Measurements from ENCODE around the gene CEBPE. TPM values are rescaled to one million over a fixed set of nuclear protein-coding genes. Genes with fewer than 3 reads are reported as not detected.

CEBPE gene
- 0.09 TPM in 1 of 2 replicates, not detected in the other for total RNA-seq

- intact Hi-C loops (cut with micrococcal nuclease) = no loop called here
These were observed at the start of gene CEBPE for GRCh38 chr14:23118506-23119362. Gene CEBPE, minus strand, starts transcription at chr14:23119255. Its CDS starts 164 bp downstream, at chr14:23119091.

- intact Hi-C loops (cut with micrococcal nuclease) = no loop called here
These were observed 49.2 kb upstream of the CEBPE start for GRCh38 chr14:23168246-23168645.

- intact Hi-C loops (cut with micrococcal nuclease) = no loop called here
These were observed 48.2 kb upstream of the CEBPE start for GRCh38 chr14:23167116-23167847.

- intact Hi-C loops (cut with micrococcal nuclease) = no loop called here
These were observed 45.9 kb upstream of the CEBPE start for GRCh38 chr14:23164949-23165348.

- intact Hi-C loops (cut with micrococcal nuclease) = no loop called here
These were observed 45.2 kb upstream of the CEBPE start for GRCh38 chr14:23164250-23164649.

DNA sequence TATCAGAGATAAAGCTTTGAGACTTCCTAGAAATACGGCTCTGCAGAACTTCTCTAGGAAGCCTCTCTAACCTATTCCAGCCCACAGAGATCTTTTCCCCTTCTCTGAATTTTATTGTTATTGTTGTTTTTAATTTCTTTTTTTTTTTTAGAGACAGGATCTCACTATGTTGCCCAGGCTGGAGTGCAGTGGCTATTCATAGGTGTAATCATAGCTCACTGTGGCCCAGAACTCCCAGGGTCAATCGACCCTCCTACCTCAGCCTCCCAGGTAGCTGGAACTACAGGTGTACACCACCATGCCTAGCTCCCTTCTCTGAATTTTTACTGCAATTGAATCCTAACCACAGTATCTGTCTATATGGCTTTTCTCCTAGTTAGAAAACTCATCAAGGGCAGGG is 44.8 kb upstream of the CEBPE start:
- intact Hi-C loops (cut with micrococcal nuclease) = no loop called here

GRCh38 chr14:23162800-23163199 is 43.7 kb upstream of the CEBPE start:
- intact Hi-C loops (cut with micrococcal nuclease) = no loop called here

GRCh38 chr14:23162005-23162404 is 43.0 kb upstream of the CEBPE start:
- intact Hi-C loops (cut with micrococcal nuclease) = no loop called here

GRCh38 chr14:23160924-23161522 is 42.0 kb upstream of the CEBPE start:
- intact Hi-C loops (cut with micrococcal nuclease) = no loop called here

GRCh38 chr14:23159532-23159931 is 40.5 kb upstream of the CEBPE start:
- intact Hi-C loops (cut with micrococcal nuclease) = no loop called here

GRCh38 chr14:23158779-23159178 is 39.7 kb upstream of the CEBPE start:
- intact Hi-C loops (cut with micrococcal nuclease) = no loop called here

DNA sequence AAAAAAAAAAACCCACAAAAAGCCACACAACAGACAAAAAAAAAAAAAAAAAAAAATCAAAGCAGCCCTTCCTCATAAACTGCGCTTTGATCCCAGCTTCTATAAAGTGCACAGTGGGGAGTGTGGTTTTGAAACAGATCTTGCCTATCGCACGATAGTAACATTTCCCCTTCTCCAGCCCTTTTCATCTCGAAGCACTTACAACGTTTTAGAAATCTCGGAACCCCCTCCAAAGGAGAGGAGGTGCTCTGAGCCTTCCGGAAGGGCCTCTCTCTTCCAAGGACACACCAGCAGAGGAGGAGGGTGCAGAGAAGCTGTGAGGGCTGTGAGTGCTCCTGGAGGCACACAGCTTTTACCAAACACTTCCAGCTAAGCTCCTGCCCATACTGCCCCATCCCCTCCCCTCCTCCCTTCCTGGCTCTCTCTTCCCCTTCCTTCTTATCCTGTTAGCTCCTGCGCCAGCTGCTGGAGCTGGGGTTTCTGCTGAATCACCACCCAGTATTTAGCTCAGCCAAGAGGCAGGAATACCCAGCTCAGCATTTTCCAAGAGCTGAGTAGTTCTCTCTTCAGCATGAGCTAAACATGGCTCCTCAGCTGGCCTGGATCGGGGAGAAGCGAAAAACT is 36.0 kb upstream of the CEBPE start:
- intact Hi-C loops (cut with micrococcal nuclease) = no loop called here

DNA sequence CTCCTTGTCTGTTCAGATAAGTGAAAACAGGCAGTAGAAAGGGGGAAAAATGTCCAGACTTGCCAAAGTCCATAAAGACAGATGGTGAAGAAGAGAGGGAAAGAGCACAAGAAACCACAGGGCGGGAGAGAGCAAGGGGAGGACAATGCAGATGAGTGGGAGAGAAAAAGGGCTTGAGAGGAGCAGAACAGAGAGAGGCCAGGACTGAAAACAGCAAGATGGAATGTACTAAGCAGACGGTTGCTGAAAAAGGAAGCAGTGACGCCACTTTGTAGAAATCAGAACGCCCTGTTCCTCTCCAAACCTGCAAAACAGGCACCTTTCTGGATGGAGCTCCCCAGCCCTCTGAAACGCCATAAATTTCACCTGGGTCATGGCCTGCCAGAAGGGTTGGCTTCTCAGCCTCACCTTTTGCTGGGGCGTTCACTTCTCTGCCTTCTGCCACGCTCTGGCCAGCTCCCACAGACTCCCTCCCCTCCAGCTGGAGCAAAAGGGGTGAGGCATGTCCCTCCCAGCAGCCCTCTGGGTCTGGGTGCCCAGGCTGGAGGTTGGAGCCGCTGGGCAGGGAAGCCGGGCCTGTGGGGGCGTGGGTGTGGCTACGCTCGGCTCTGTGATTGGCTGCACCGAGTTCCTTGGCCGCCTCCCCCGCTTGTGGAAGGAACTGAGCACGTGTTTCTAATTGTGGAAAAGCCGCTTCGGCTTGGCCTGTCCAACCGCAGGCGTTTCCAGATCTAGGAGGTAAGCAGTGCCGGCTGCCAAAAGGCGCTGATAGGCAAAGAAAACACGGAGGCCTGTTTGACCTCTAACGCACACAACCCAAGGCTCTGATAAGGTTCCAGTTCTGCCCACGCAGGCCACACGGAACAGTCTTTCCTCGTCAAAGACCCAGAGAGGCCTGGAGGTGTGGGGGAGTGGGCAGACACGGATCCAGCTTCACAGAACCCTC is 35.1 kb upstream of the CEBPE start:
- intact Hi-C loops (cut with micrococcal nuclease) = no loop called here

- intact Hi-C loops (cut with micrococcal nuclease) = no loop called here
These were observed 32.3 kb upstream of the CEBPE start for GRCh38 chr14:23151342-23151741.

DNA sequence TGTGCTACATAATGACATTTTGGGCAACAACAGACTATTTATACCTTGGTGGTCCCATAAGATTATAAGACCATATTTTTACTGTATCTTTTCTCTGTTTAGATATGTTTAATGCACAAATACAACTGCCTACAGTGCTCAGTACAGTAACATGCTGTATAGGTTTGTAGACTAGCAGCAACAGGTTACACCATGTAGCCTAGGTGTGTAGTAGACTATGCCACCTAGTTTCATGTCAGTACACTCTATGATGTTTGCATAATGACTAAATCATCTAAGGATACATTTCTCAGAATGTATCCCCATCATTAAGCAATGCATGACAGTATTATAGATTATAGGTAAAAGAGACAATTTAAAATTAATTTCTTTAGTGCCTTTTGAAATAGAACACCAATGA is 30.7 kb upstream of the CEBPE start:
- intact Hi-C loops (cut with micrococcal nuclease) = no loop called here

GRCh38 chr14:23148591-23149249 is 29.7 kb upstream of the CEBPE start:
- intact Hi-C loops (cut with micrococcal nuclease) = no loop called here

DNA sequence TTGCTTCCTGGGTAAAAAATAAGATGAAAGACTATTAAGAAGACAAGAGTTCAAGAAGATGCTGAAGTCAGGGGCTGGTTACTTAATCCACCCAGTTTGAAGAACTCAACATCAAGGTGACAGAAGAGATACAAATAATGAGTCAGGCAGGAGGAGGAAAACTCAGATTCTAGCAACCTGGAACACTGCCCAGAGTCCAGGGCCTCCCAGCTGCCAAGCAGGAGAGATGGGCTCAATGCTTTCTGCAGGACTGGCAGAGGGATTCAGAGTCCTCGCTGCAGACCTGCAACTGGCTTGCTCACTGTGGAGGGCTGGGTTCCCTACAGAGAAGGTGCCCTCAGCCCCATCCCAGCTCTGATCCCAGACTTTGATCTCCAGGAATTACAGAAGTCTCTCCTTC is 28.6 kb upstream of the CEBPE start:
- intact Hi-C loops (cut with micrococcal nuclease) = no loop called here

GRCh38 chr14:23146980-23147379 is 27.9 kb upstream of the CEBPE start:
- intact Hi-C loops (cut with micrococcal nuclease) = no loop called here

DNA sequence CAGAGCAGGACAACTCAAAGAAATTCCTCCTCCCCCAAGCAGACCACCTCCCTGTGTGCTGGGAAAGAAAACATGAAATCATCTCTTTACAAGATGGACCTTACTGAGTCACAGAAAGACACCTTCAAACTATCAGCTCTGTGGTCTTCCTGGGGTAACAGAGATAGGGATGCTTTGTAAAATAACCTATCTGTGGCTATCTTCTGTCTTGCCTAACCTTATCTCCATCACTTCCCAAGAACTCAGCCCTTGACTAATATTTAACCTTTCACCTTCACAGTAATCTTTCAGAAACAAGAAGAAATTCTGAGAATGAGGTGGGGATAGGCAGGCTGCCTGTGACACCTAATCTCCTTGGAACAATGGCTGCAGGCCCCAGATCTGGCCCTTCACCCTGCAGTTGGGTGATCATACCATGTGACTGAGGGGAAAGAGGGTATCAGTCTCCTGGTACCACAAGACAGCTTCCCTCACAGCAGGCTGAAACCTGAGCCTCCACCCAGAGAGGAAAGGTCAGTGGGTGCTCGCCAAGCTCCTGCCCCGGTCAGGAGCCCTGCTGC is 27.4 kb upstream of the CEBPE start:
- intact Hi-C loops (cut with micrococcal nuclease) = no loop called here

Data from T-helper 2 cell treated with Interferon-gamma antibody and Interleukin-4, amounts not matched to agents 100 ng/mL and 5 ng/mL, for 36 hours (primary cell).